ENCODE measurements around the gene PTPRA. TPM values are rescaled to one million over a fixed set of nuclear protein-coding genes. Genes with fewer than 3 reads are reported as not detected.

The PTPRA gene
- total RNA-seq, 4 donors from 2014 or later: 18.9 to 32.5 (median 27.3) TPM

GRCh38 chr20:2837221-2837960 lies 35.9 kb upstream of the PTPRA start:
- in situ Hi-C loops (cut with MboI; ENCODE audit: low sequenced_read_pairs in 4 of 4) (loop anchor here in 1 of 4 donors (25.0 kb wide), 1 partner anchor 1725 kb away; the partner anchor contains the start of gene PSMF1), intact Hi-C loops (cut with DNase I; ENCODE audit: low total_unique reads) (no loop called here)
- H3K27ac ChIP-seq: no peak overlapping the region
- no peak overlapping the region for H3K4me3 ChIP-seq
- H3K27me3 ChIP-seq: no peaks in the 10 kb centered on the region
- ATAC-seq: no peak
- peaks cover 16 to 23% of the 10 kb centered on the region in 2 donors for H3K4me1 ChIP-seq
- TF ChIP-seq CTCF (IDR thresholded peaks at IDR 0.05 in 4 of 5, conservative IDR thresholded peaks at IDR 0.05 in 1 of 5) (no peak), POLR2A (IDR thresholded peaks at IDR 0.05) (no peak)
- no peaks in the 10 kb centered on the region for H3K36me3 ChIP-seq
- DNase-seq: no peak
- no peaks in the 10 kb centered on the region for H3K9me3 ChIP-seq

- in situ Hi-C loops (cut with MboI; ENCODE audit: low sequenced_read_pairs in 4 of 4): loop anchor here in 1 of 4 donors (25.0 kb wide), 1 partner anchor 1726 kb away; the partner anchor contains the start of gene PSMF1
- no peak for DNase-seq
- no peaks in the 10 kb centered on the region for H3K27me3 ChIP-seq
- no peaks in the 10 kb centered on the region for H3K36me3 ChIP-seq
- peaks cover 16 to 23% of the 10 kb centered on the region in 2 donors for H3K4me1 ChIP-seq
- ATAC-seq: no peak
- no peak overlapping the region for H3K27ac ChIP-seq
- TF ChIP-seq POLR2A (IDR thresholded peaks at IDR 0.05): no peak
- TF ChIP-seq CTCF (IDR thresholded peaks at IDR 0.05 in 4 of 5, conservative IDR thresholded peaks at IDR 0.05 in 1 of 5): no peak
- no peak overlapping the region for H3K4me3 ChIP-seq
- intact Hi-C loops (cut with DNase I; ENCODE audit: low total_unique reads): no loop called here
- no peaks in the 10 kb centered on the region for H3K9me3 ChIP-seq
These were observed 35.0 kb upstream of the PTPRA start for GRCh38 chr20:2838170-2838797.

- Histone ChIP-seq H3K4me1 (peaks cover 16 to 23% of the 10 kb centered on the region in 2 donors), H3K36me3 (no peaks in the 10 kb centered on the region), H3K27ac (no peak overlapping the region), H3K9me3 (no peaks in the 10 kb centered on the region), H3K4me3 (peak overlapping the region in 1 of 4 donors; percentile 98), H3K27me3 (no peaks in the 10 kb centered on the region)
- DNase-seq (no peak), ATAC-seq (no peak)
- intact Hi-C loops (cut with DNase I; ENCODE audit: low total_unique reads): no loop called here
- TF ChIP-seq POLR2A (IDR thresholded peaks at IDR 0.05) (no peak), CTCF (IDR thresholded peaks at IDR 0.05 in 4 of 5, conservative IDR thresholded peaks at IDR 0.05 in 1 of 5) (no peak)
- in situ Hi-C loops (cut with MboI; ENCODE audit: low sequenced_read_pairs in 4 of 4): loop anchor here in 1 of 4 donors (25.0 kb wide), 1 partner anchor 1727 kb away; the partner anchor contains the start of gene PSMF1
These were observed 34.2 kb upstream of the PTPRA start for GRCh38 chr20:2838847-2839671.

- H3K27ac ChIP-seq: peak overlapping the region; percentile 83 to 97 (median 94)
- peaks cover 16 to 23% of the 10 kb centered on the region in 2 donors for H3K4me1 ChIP-seq
- no peaks in the 10 kb centered on the region for H3K27me3 ChIP-seq
- in situ Hi-C loops (cut with MboI; ENCODE audit: low sequenced_read_pairs in 4 of 4): loop anchor here in 1 of 4 donors (25.0 kb wide), 1 partner anchor 1727 kb away; the partner anchor contains the start of gene PSMF1
- no peaks in the 10 kb centered on the region for H3K36me3 ChIP-seq
- H3K4me3 ChIP-seq: peak overlapping the region; percentile 88 to 98 (median 90)
- DNase-seq: no peak
- no peak for ATAC-seq
- no peaks in the 10 kb centered on the region for H3K9me3 ChIP-seq
- no peak for TF ChIP-seq CTCF (IDR thresholded peaks at IDR 0.05 in 4 of 5, conservative IDR thresholded peaks at IDR 0.05 in 1 of 5)
- no peak for TF ChIP-seq POLR2A (IDR thresholded peaks at IDR 0.05)
- intact Hi-C loops (cut with DNase I; ENCODE audit: low total_unique reads): loop anchor here (1.0 to 5.0 kb wide), 3 partner anchors 34 to 187 kb away; partner anchors contain the start of genes NOP56 and PTPRA
These were observed 33.5 kb upstream of the PTPRA start for GRCh38 chr20:2839732-2840137.

All from gastrocnemius medialis (tissue), 4 donors.